Gastroesophageal sphincter (tissue), 4 donors: Measurements from ENCODE around the gene LGR4. TPM values are rescaled to one million over a fixed set of nuclear protein-coding genes. Genes with fewer than 3 reads are reported as not detected.

Source experiments
- ATAC-seq: fragments of 150-250 bp; one replicate; pipeline ENCODE4 v1.9.1; 2016; ENCODE audit warnings: mild to moderate bottlenecking, moderate library complexity
- H3K27ac ChIP-seq, 4 donors: fragments of 200-600 bp; sonication (generic) in 3 of 4; 1 replicate in 3 of 4; 2 replicates in 1 of 4; pipeline ENCODE4 v1.5.1; 2016 to 2019
- H3K27me3 ChIP-seq: fragments of 200-600 bp; sonication (generic); one replicate; pipeline ENCODE4 v1.5.1; 2019
- H3K36me3 ChIP-seq, 2 donors: fragments of 200-600 bp; sonication (generic); one replicate each; pipeline ENCODE4 v1.5.1; 2019; ENCODE audit warnings: control low read depth in 1 of 2
- H3K4me1 ChIP-seq, 3 donors: fragments of 200-600 bp; sonication (generic); 1 replicate in 2 of 3; 2 replicates in 1 of 3; pipeline ENCODE4 v1.5.1; 2016 to 2019; ENCODE audit warnings: control low read depth in 2 of 3
- H3K4me3 ChIP-seq, 2 donors: fragments of 200-600 bp; sonication (generic); one replicate each; pipeline ENCODE4 v1.5.1; 2019; ENCODE audit warnings: mild to moderate bottlenecking in 1 of 2, moderate library complexity in 1 of 2
- H3K9me3 ChIP-seq, 3 donors: fragments of 200-600 bp; sonication (generic); one replicate each; pipeline ENCODE4 v1.5.1; 2017 to 2019; ENCODE audit warnings: control low read depth in 2 of 3
- CTCF ChIP-seq, 4 experiments: fragments of 200-600 bp in 2 of 4; fragments of 450-650 bp in 2 of 4; sonication (generic) in 1 of 4; IDR thresholded peaks; one replicate each; pipeline ENCODE4 v1.5.1; 2017 to 2019; ENCODE audit warnings: antibody characterized with exemption in 4 of 4, mild to moderate bottlenecking in 2 of 4, moderate library complexity in 2 of 4
- EP300 ChIP-seq: sonication (generic); formaldehyde crosslinking; IDR thresholded peaks from one replicate; pipeline ENCODE4 v1.6.1; 2017; ENCODE audit warnings: antibody characterized with exemption, mild to moderate bottlenecking
- POLR2A ChIP-seq, 2 donors: fragments of 450-650 bp; IDR thresholded peaks; one replicate each; pipeline ENCODE4 v1.6.1; 2017; ENCODE audit warnings: antibody characterized with exemption in 2 of 2, mild to moderate bottlenecking in 2 of 2, moderate library complexity in 1 of 2
- POLR2AphosphoS5 ChIP-seq: sonication (generic); formaldehyde crosslinking; IDR thresholded peaks from one replicate; pipeline ENCODE4 v1.6.1; 2017; ENCODE audit warnings: antibody characterized with exemption
- WGBS, 2 donors: methylation state at CpG; one replicate each; pipeline ENCODE4 v1.1.5; 2018; ENCODE audit warnings: low coverage in 1 of 2; 5-methylcytosine and 5-hydroxymethylcytosine counted together
- total RNA-seq, 4 donors: library from RNA; depleted of rRNA; stranded (reverse); fragments of >200 nt; gene quantifications; one replicate each; pipeline ENCODE4 v1.1.0, GENCODE V29; 2016

LGR4 gene
- total RNA-seq, 4 donors from 2014 or later: 21.0 to 35.9 (median 31.8) TPM

- H3K27me3 ChIP-seq: no peaks in the 10 kb centered on the region
- peaks cover 2 to 15% (median 3%) of the 10 kb centered on the region in 3 donors for H3K4me1 ChIP-seq
- H3K9me3 ChIP-seq: no peaks in the 10 kb centered on the region
- H3K27ac ChIP-seq: no peak overlapping the region
- no peaks in the 10 kb centered on the region for H3K36me3 ChIP-seq
- 95 to 96% methylated on average over 5 of the region's 5 CpGs for WGBS, 2 donors
- H3K4me3 ChIP-seq: no peak overlapping the region
- TF ChIP-seq POLR2A (IDR thresholded peaks at IDR 0.05) (no peak), POLR2AphosphoS5 (no peak), CTCF (IDR thresholded peaks at IDR 0.05) (no peak), EP300 (no peak)
- ATAC-seq: no peak
These were observed 3.0 kb upstream of the LGR4 start for GRCh38 chr11:27475622-27476021.

GRCh38 chr11:27473017-27473406 is 422 bp upstream of the LGR4 start:
- WGBS, 2 donors: 8 to 10% methylated on average over 8 of the region's 9 CpGs
- H3K27me3 ChIP-seq: no peaks in the 10 kb centered on the region
- peak; percentile 13 for ATAC-seq
- peak overlapping the region; percentile 7 to 95 (median 90) for H3K27ac ChIP-seq
- TF ChIP-seq POLR2A (IDR thresholded peaks at IDR 0.05) (no peak), POLR2AphosphoS5 (no peak), EP300 (no peak)
- H3K4me1 ChIP-seq: peaks cover 2 to 41% (median 15%) of the 10 kb centered on the region in 3 donors
- H3K9me3 ChIP-seq: no peaks in the 10 kb centered on the region
- H3K36me3 ChIP-seq: no peaks in the 10 kb centered on the region
- H3K4me3 ChIP-seq: peak overlapping the region; percentile 53 to 86

GRCh38 chr11:27471589-27472397 is 797 bp downstream of the LGR4 start:
- no peaks in the 10 kb centered on the region for H3K36me3 ChIP-seq
- H3K27ac ChIP-seq: peak overlapping the region; percentile 44 to 95 (median 90)
- WGBS, 2 donors: no CpG with 5 or more reads among the region's 79 CpGs
- H3K9me3 ChIP-seq: no peaks in the 10 kb centered on the region
- H3K27me3 ChIP-seq: no peaks in the 10 kb centered on the region
- ATAC-seq: peak; percentile 49
- peak overlapping the region; percentile 53 to 86 for H3K4me3 ChIP-seq
- H3K4me1 ChIP-seq: peaks cover 2 to 52% (median 15%) of the 10 kb centered on the region in 3 donors
- peak in 1 of 4 experiments; percentile 6 for TF ChIP-seq CTCF (IDR thresholded peaks at IDR 0.05)
- no peak for TF ChIP-seq EP300

- Histone ChIP-seq H3K36me3 (no peaks in the 10 kb centered on the region), H3K9me3 (no peaks in the 10 kb centered on the region), H3K4me3 (peak overlapping the region; percentile 53 to 86), H3K27ac (peak overlapping the region in 3 of 4 donors; percentile 86 to 95 (median 94)), H3K4me1 (peaks cover 6 to 60% (median 15%) of the 10 kb centered on the region in 3 donors), H3K27me3 (no peaks in the 10 kb centered on the region)
- no peak for ATAC-seq
- WGBS, 2 donors: 25 to 43% methylated on average over 9 of the region's 21 CpGs
- no peak for TF ChIP-seq EP300
- TF ChIP-seq POLR2A (IDR thresholded peaks at IDR 0.05): no peak
- no peak for TF ChIP-seq CTCF (IDR thresholded peaks at IDR 0.05)
- no peak for TF ChIP-seq POLR2AphosphoS5
These were observed 1.6 kb downstream of the LGR4 start for GRCh38 chr11:27470826-27471588.

GRCh38 chr11:27470166-27470565 is 2.4 kb downstream of the LGR4 start:
- 27 to 62% methylated on average over 3 of the region's 3 CpGs for WGBS, 2 donors
- no peaks in the 10 kb centered on the region for H3K36me3 ChIP-seq
- TF ChIP-seq EP300 (no peak), CTCF (IDR thresholded peaks at IDR 0.05) (no peak), POLR2A (IDR thresholded peaks at IDR 0.05) (no peak), POLR2AphosphoS5 (no peak)
- peaks cover 7 to 69% (median 15%) of the 10 kb centered on the region in 3 donors for H3K4me1 ChIP-seq
- no peaks in the 10 kb centered on the region for H3K9me3 ChIP-seq
- H3K4me3 ChIP-seq: peak overlapping the region in 1 of 2 donors; percentile 86
- no peak for ATAC-seq
- no peaks in the 10 kb centered on the region for H3K27me3 ChIP-seq
- H3K27ac ChIP-seq: no peak overlapping the region
